ENCODE data around the gene ITPKC.

Gene ITPKC

DNA sequence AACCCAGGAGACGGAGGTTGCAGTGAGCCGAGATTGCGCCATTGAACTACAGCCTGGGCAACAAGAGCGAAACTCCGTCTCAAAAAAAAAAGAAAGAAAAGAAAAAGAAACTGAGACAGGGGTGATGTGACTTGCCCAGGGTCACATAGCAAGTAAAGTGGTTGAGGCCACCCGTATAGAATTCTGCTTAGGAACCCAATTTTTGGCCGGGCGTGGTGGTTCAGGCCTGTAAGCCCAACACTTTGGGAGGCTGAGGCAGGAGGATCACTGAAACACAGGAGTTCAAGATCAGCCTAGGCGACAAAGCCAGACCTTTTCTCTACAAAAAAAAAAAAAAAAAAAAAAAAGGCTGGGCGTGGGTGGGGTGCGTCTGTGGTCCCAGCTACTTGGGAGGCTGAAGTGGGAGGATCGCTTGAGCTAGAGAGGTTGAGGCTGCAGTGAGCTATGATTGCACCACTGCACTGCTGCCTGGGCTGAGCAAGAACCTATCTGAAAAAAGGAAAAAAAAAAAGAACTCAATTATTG is 35.4 kb downstream of the ITPKC start:
- TF ChIP-seq TCF12 (IDR thresholded peaks at IDR 0.05; ENCODE audit: low read depth), result no peak
- no peak for TF ChIP-seq ZBTB7A (IDR thresholded peaks at IDR 0.05; ENCODE audit: low read depth)
- no peak for TF ChIP-seq YY1 (IDR thresholded peaks at IDR 0.05; ENCODE audit: low read depth)
- TF ChIP-seq RAD21 (IDR thresholded peaks at IDR 0.05; ENCODE audit: low read depth), result no peak
- TF ChIP-seq TAF1 (IDR thresholded peaks at IDR 0.05; ENCODE audit: low read depth), result no peak
- no peak for TF ChIP-seq CEBPB (IDR thresholded peaks at IDR 0.05)
- TF ChIP-seq, protein P1, sequence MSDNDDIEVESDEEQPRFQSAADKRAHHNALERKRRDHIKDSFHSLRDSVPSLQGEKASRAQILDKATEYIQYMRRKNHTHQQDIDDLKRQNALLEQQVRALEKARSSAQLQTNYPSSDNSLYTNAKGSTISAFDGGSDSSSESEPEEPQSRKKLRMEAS (IDR thresholded peaks at IDR 0.05), result no peak
- no peak for TF ChIP-seq CREB1 (IDR thresholded peaks at IDR 0.05; ENCODE audit: low read depth)
- TF ChIP-seq, protein P2, sequence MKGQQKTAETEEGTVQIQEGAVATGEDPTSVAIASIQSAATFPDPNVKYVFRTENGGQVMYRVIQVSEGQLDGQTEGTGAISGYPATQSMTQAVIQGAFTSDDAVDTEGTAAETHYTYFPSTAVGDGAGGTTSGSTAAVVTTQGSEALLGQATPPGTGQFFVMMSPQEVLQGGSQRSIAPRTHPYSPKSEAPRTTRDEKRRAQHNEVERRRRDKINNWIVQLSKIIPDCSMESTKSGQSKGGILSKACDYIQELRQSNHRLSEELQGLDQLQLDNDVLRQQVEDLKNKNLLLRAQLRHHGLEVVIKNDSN (IDR thresholded peaks at IDR 0.05), result no peak
- TF ChIP-seq FOXM1 (IDR thresholded peaks at IDR 0.05; ENCODE audit: borderline replicate concordance, low read depth), result no peak

DNA sequence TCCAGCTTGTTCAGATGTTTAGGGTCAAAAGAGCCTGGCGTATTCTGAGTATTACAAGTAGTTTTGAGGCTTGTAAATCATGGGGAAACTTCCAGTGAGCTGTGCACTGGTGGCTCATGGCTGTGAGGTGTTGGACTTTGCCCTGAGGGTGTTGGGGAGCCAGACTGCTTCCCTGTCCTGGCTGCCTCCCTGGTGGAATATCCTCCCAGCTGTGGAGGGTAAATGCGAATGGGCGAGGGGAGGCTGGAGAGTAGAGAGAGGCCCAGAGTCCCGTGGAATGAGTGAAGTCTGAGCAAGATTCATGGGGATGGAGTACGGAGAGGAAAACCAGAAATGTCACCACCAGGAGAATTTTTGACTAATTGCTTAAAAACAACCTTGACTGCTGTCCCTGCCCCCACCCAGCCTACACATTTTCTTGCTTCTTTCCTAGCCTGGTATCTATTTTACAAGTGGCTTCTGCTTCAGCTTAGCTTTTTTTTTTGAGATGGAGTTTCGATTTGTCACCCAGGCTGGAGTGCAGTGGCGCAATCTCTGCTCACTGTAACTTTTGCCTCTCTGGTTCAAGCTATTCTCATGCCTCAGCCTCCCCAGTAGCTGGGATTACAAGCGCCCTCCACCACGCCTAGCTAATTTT is 37.8 kb downstream of the ITPKC start:
- TF ChIP-seq CREB1 (IDR thresholded peaks at IDR 0.05; ENCODE audit: low read depth) (no peak), TEAD4 (IDR thresholded peaks at IDR 0.05) (no peak), CEBPB (IDR thresholded peaks at IDR 0.05) (no peak), YY1 (IDR thresholded peaks at IDR 0.05; ENCODE audit: low read depth) (no peak), EP300 (IDR thresholded peaks at IDR 0.05; ENCODE audit: borderline replicate concordance) (no peak), NFIC (IDR thresholded peaks at IDR 0.05) (no peak), TCF12 (IDR thresholded peaks at IDR 0.05; ENCODE audit: low read depth) (no peak), TAF1 (IDR thresholded peaks at IDR 0.05; ENCODE audit: low read depth) (no peak)
- TF ChIP-seq, protein P1 (IDR thresholded peaks at IDR 0.05), result no peak
- TF ChIP-seq, protein P3, sequence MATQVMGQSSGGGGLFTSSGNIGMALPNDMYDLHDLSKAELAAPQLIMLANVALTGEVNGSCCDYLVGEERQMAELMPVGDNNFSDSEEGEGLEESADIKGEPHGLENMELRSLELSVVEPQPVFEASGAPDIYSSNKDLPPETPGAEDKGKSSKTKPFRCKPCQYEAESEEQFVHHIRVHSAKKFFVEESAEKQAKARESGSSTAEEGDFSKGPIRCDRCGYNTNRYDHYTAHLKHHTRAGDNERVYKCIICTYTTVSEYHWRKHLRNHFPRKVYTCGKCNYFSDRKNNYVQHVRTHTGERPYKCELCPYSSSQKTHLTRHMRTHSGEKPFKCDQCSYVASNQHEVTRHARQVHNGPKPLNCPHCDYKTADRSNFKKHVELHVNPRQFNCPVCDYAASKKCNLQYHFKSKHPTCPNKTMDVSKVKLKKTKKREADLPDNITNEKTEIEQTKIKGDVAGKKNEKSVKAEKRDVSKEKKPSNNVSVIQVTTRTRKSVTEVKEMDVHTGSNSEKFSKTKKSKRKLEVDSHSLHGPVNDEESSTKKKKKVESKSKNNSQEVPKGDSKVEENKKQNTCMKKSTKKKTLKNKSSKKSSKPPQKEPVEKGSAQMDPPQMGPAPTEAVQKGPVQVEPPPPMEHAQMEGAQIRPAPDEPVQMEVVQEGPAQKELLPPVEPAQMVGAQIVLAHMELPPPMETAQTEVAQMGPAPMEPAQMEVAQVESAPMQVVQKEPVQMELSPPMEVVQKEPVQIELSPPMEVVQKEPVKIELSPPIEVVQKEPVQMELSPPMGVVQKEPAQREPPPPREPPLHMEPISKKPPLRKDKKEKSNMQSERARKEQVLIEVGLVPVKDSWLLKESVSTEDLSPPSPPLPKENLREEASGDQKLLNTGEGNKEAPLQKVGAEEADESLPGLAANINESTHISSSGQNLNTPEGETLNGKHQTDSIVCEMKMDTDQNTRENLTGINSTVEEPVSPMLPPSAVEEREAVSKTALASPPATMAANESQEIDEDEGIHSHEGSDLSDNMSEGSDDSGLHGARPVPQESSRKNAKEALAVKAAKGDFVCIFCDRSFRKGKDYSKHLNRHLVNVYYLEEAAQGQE (IDR thresholded peaks at IDR 0.05; ENCODE audit: low read depth), result no peak

DNA sequence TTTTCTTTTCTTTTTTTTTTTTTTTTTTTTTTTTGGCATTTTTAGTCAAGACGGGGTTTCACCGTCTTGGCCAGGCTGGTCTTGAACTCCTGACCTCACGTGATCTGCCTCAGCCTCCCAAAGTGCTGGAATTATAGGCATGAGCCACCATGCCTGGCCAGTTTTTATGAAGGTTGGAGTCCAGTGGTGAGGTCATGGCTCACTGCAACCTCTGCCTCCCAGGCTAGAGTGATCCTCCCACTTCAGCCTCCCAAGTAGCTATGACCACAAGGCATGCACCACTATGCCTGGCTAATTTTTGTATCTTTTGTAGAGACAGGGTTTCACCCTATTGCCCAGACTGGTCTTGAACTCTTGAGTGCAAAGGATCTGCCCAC is 38.3 kb downstream of the ITPKC start:
- TF ChIP-seq RAD21 (IDR thresholded peaks at IDR 0.05; ENCODE audit: low read depth), result no peak
- no peak for TF ChIP-seq TCF12 (IDR thresholded peaks at IDR 0.05; ENCODE audit: low read depth)
- TF ChIP-seq, protein P2 (IDR thresholded peaks at IDR 0.05), result no peak
- TF ChIP-seq TEAD4 (IDR thresholded peaks at IDR 0.05), result no peak
- no peak for TF ChIP-seq ZBTB7A (IDR thresholded peaks at IDR 0.05; ENCODE audit: low read depth)
- TF ChIP-seq YY1 (IDR thresholded peaks at IDR 0.05; ENCODE audit: low read depth), result no peak
- no peak for TF ChIP-seq TAF1 (IDR thresholded peaks at IDR 0.05; ENCODE audit: low read depth)
- TF ChIP-seq NFIC (IDR thresholded peaks at IDR 0.05), result no peak
- no peak for TF ChIP-seq CEBPB (IDR thresholded peaks at IDR 0.05)

DNA sequence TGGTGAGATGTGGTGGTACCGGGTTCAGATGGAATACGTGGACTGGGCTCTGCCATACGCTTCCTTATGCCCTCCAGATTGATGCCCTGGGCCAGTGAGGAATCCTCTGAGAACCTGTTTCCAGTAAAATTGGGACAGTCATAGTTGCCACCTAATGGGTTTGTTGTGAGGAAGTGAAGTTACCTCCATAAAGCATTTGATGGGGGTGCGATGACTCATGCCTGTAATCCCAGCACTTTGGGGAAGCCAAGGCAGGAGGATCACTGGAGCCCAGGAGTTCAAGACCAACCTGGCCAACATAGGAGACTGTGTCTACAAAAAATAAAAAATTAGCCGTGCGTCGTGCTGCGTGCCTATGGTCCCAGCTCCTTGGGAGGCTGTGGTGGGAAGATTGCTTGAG is 38.9 kb downstream of the ITPKC start:
- TF ChIP-seq TCF12 (IDR thresholded peaks at IDR 0.05; ENCODE audit: low read depth) (no peak), CEBPB (IDR thresholded peaks at IDR 0.05) (no peak), RAD21 (IDR thresholded peaks at IDR 0.05; ENCODE audit: low read depth) (no peak), FOXM1 (IDR thresholded peaks at IDR 0.05; ENCODE audit: borderline replicate concordance, low read depth) (no peak), TEAD4 (IDR thresholded peaks at IDR 0.05) (no peak)
- TF ChIP-seq, protein P2 (IDR thresholded peaks at IDR 0.05), result no peak
- TF ChIP-seq, protein P3 (IDR thresholded peaks at IDR 0.05; ENCODE audit: low read depth), result no peak

DNA sequence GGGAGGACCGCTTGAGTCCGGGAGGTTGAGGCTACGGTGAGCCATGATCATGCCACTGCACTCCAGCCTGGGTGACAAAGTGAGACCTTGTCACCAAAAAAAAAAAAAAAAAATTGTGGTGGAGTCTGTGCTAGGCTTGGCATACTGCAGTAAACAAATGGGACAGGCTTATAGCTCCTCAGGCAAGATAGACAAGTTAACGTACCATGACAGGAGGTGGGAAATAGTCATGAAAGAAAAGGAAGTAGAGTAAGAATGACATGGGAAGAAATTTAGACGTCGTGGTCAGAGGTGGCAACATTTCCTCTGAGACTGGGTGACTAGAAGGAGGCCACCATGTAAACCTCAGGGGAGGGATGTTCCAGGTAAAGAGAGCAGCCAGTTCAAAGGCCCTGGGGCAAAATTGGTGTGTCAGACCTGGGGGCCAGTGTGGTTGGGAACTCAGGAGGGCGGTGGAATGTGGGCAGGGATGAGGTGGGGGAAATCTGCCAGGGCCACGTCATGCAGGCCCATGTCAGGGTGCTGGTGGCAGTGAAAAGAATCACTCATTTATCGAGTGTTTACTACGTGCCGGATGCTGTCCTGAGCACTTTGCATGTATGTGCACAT is 39.7 kb downstream of the ITPKC start:
- TF ChIP-seq CREB1 (IDR thresholded peaks at IDR 0.05; ENCODE audit: low read depth) (no peak), NFIC (IDR thresholded peaks at IDR 0.05) (no peak), CEBPB (IDR thresholded peaks at IDR 0.05) (no peak), RAD21 (IDR thresholded peaks at IDR 0.05; ENCODE audit: low read depth) (no peak), FOXM1 (IDR thresholded peaks at IDR 0.05; ENCODE audit: borderline replicate concordance, low read depth) (no peak)
- TF ChIP-seq, protein P3 (IDR thresholded peaks at IDR 0.05; ENCODE audit: low read depth), result no peak
- TF ChIP-seq, protein P1 (IDR thresholded peaks at IDR 0.05), result no peak
